ENCODE measurements around the gene UPK3A. TPM values are rescaled to one million over a fixed set of nuclear protein-coding genes. Genes with fewer than 3 reads are reported as not detected.

Gene UPK3A
- total and polyA plus RNA-seq, 10 of the 15 experiments (the other 5 are each of a cell fraction or from before 2014, with no cell fraction given), result not detected

DNA sequence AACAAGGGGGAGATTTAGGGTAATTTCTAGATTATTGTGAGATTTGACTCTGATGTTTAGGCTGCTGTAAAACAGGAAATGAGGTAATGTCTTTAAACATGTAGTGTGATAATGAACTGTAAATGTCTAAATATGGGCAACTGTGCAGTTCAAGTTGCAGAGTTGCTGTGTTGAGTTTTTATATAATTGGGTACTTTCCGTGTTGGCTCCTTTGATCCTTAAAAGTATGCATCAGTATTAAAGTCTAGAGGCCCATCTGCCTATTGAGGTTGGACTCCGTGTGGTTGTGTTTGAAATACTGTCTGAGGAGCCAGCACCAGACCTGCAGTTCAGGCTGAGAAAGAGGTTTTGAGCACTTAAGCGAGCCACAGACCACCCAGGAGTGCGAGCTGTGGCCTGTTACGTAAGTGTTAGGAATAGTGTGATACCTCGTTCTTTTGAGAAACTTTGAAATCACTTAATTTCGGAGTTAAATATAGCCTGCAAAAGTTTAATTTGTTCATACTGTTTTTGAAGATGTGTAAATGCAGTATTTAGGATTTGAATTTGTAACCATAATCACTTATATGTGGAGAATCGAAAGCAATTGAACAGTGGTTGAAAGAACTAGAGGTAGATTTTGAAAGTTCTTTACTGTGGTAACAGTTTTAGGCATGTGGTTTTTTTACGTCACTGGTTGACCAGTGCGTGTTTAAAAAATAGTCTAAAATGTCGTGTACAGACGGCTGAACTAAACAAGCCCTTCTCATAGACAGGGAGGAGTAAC, 34.0 kb downstream of the UPK3A start (continued):
- TF ChIP-seq BHLHE40 (IDR thresholded peaks at IDR 0.05; ENCODE audit: borderline replicate concordance in 1 of 2, low read depth in 2 of 2, low read length in 1 of 2) (peak; percentile 33 to 63; a peak in 3 of 4 replicates), EP300 (IDR thresholded peaks at IDR 0.05; ENCODE audit: borderline replicate concordance in 1 of 2, control insufficient read depth in 1 of 2, low read depth in 2 of 2, low read length in 2 of 2) (peak; percentile 74 to 76; a peak in 3 of 4 replicates), IKZF2 (IDR thresholded peaks at IDR 0.05) (peak; percentile 57 to 72; a peak in 2 of 4 replicates), MTA2 (IDR thresholded peaks at IDR 0.05; ENCODE audit: low read depth) (peak; percentile 94), KLF5 (IDR thresholded peaks at IDR 0.05; ENCODE audit: partially characterized antibody) (peak; percentile 53), JUNB (IDR thresholded peaks at IDR 0.05) (peak; percentile 47), SUZ12 (IDR thresholded peaks at IDR 0.05; ENCODE audit: unreplicated experiment) (no peak), YY1 (IDR thresholded peaks at IDR 0.05; ENCODE audit: low read depth, low read length) (no peak), TCF7 (IDR thresholded peaks at IDR 0.05; ENCODE audit: borderline replicate concordance) (no peak; the same call in none of the 2 replicates), IKZF1 (conservative IDR thresholded peaks at IDR 0.05) (peak; percentile 67), ZNF24 (IDR thresholded peaks at IDR 0.05) (no peak), CHD2 (IDR thresholded peaks at IDR 0.05; ENCODE audit: borderline replicate concordance, low read depth, low read length) (no peak), GATAD2B (conservative IDR thresholded peaks at IDR 0.05; ENCODE audit: low read depth) (0 out of 2 replicates have a peak, but pooled peaks have one; percentile 9)
- TF ChIP-seq, protein P1, sequence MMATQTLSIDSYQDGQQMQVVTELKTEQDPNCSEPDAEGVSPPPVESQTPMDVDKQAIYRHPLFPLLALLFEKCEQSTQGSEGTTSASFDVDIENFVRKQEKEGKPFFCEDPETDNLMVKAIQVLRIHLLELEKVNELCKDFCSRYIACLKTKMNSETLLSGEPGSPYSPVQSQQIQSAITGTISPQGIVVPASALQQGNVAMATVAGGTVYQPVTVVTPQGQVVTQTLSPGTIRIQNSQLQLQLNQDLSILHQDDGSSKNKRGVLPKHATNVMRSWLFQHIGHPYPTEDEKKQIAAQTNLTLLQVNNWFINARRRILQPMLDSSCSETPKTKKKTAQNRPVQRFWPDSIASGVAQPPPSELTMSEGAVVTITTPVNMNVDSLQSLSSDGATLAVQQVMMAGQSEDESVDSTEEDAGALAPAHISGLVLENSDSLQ (IDR thresholded peaks at IDR 0.05), result peak; percentile 17; the same call in 1 of the 2 replicates
- TF ChIP-seq, protein P2, sequence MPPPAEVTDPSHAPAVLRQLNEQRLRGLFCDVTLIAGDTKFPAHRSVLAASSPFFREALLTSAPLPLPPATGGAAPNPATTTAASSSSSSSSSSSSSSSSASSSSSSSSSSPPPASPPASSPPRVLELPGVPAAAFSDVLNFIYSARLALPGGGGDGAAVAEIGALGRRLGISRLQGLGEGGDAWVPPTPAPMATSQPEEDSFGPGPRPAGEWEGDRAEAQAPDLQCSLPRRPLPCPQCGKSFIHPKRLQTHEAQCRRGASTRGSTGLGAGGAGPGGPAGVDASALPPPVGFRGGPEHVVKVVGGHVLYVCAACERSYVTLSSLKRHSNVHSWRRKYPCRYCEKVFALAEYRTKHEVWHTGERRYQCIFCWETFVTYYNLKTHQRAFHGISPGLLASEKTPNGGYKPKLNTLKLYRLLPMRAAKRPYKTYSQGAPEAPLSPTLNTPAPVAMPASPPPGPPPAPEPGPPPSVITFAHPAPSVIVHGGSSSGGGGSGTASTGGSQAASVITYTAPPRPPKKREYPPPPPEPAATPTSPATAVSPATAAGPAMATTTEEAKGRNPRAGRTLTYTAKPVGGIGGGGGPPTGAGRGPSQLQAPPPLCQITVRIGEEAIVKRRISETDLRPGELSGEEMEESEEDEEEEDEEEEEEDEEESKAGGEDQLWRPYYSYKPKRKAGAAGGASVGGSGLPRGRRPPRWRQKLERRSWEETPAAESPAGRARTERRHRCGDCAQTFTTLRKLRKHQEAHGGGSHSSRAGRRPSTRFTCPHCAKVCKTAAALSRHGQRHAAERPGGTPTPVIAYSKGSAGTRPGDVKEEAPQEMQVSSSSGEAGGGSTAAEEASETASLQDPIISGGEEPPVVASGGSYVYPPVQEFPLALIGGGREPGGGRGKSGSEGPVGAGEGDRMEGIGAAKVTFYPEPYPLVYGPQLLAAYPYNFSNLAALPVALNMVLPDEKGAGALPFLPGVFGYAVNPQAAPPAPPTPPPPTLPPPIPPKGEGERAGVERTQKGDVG (CRISPR knock-in tag; IDR thresholded peaks at IDR 0.05), result no peak
- TF ChIP-seq, protein P3, sequence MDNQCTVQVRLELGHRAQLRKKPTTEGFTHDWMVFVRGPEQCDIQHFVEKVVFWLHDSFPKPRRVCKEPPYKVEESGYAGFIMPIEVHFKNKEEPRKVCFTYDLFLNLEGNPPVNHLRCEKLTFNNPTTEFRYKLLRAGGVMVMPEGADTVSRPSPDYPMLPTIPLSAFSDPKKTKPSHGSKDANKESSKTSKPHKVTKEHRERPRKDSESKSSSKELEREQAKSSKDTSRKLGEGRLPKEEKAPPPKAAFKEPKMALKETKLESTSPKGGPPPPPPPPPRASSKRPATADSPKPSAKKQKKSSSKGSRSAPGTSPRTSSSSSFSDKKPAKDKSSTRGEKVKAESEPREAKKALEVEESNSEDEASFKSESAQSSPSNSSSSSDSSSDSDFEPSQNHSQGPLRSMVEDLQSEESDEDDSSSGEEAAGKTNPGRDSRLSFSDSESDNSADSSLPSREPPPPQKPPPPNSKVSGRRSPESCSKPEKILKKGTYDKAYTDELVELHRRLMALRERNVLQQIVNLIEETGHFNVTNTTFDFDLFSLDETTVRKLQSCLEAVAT (IDR thresholded peaks at IDR 0.05), result peak; percentile 89; the same call in 1 of the 2 replicates
- TF ChIP-seq, protein P4, sequence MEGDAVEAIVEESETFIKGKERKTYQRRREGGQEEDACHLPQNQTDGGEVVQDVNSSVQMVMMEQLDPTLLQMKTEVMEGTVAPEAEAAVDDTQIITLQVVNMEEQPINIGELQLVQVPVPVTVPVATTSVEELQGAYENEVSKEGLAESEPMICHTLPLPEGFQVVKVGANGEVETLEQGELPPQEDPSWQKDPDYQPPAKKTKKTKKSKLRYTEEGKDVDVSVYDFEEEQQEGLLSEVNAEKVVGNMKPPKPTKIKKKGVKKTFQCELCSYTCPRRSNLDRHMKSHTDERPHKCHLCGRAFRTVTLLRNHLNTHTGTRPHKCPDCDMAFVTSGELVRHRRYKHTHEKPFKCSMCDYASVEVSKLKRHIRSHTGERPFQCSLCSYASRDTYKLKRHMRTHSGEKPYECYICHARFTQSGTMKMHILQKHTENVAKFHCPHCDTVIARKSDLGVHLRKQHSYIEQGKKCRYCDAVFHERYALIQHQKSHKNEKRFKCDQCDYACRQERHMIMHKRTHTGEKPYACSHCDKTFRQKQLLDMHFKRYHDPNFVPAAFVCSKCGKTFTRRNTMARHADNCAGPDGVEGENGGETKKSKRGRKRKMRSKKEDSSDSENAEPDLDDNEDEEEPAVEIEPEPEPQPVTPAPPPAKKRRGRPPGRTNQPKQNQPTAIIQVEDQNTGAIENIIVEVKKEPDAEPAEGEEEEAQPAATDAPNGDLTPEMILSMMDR (IDR thresholded peaks at IDR 0.05 in 2 of 3, conservative IDR thresholded peaks at IDR 0.05 in 1 of 3; ENCODE audit: control insufficient read depth in 2 of 3, extremely low read depth in 1 of 3, insufficient read depth in 1 of 3, low read depth in 3 of 3, low read length in 3 of 3), result no peak
